Ovary (tissue), 9 donors: ENCODE results near the gene ASCL2. TPM values are rescaled to one million over a fixed set of nuclear protein-coding genes. Genes with fewer than 3 reads are reported as not detected.

Experiments
- DNase-seq, 5 donors: peaks; one replicate each; pipeline ENCODE4 v3.0.0-alpha.2; 2019 to 2020
- H3K27ac ChIP-seq, 2 donors: fragments of 200-600 bp; one replicate each; pipeline versions ENCODE4 v1.5.1 to v1.8.0; 2019 to 2022
- H3K27me3 ChIP-seq: fragments of 200-600 bp; one replicate; pipeline ENCODE4 v1.8.0; 2022
- H3K36me3 ChIP-seq: fragments of 200-600 bp; sonication (generic); one replicate; pipeline ENCODE4 v1.5.1; 2019
- H3K4me1 ChIP-seq: one replicate; pipeline ENCODE4 v1.8.1; 2013; ENCODE audit warnings: mild to moderate bottlenecking, moderate library complexity; ENCODE audit not compliant: insufficient read depth
- H3K4me3 ChIP-seq: fragments of 200-600 bp; sonication (generic); one replicate; pipeline ENCODE4 v1.5.1; 2017
- H3K9me3 ChIP-seq, 2 donors: fragments of 200-600 bp in 1 of 2; sonication (generic) in 1 of 2; one replicate each; pipeline versions ENCODE4 v1.5.1 to v1.8.1; 2013 to 2019; ENCODE audit warnings: mild to moderate bottlenecking in 1 of 2, moderate library complexity in 1 of 2
- EP300 ChIP-seq: sonication (generic); formaldehyde crosslinking; IDR thresholded peaks from one replicate; pipeline ENCODE4 v1.6.1; 2017; ENCODE audit warnings: antibody characterized with exemption
- POLR2A ChIP-seq: fragments of 450-650 bp; IDR thresholded peaks from one replicate; pipeline ENCODE4 v1.6.1; 2017; ENCODE audit warnings: antibody characterized with exemption, mild to moderate bottlenecking, moderate library complexity
- WGBS, 3 donors: extraction: QIAGEN DNeasy Blood & Tissue Kit in 1 of 3; methylation state at CpG; one replicate each; pipeline versions ENCODE4 v1.1.5 to v1.1.7; 2013 to 2017; 5-methylcytosine and 5-hydroxymethylcytosine counted together
- intact Hi-C, 4 donors: fragments of 100-400 bp; cut with DNase I; formaldehyde crosslinking; loops; one replicate each; pipeline versions ENCODE4 v1.11.0 to v1.15.1; 2022 to 2023
- polyA plus RNA-seq, 2 donors: library from polyadenylated mRNA; stranded (reverse); fragments of 200-250 nt in 1 of 2; fragments of 350-450 nt in 1 of 2; fragmentation: Illumina TruSeq in 1 of 2; extraction: RNeasy Lipid Tissue Mini Kit (QIAGEN cat#74804) in 1 of 2; gene quantifications; one replicate each; pipeline ENCODE4 v1.2.3, GENCODE V29; 2013 to 2014
- total RNA-seq, 7 donors: library from RNA; depleted of rRNA in 2 of 7; stranded (reverse); fragments of >200 nt in 2 of 7; fragmentation: NEBNext Ultra II Directional in 3 of 7; extraction: Animal tissue kit (Norgen Biotek cat#: 25700) in 3 of 7; gene quantifications; one replicate each; pipeline versions ENCODE4 v1.1.0 to v1.2.4, GENCODE V29; 2016 to 2023
- TF ChIP-seq, protein P1 (sequence below), 3 donors: fragments of 450-650 bp in 2 of 3; fragments of 200-600 bp in 1 of 3; IDR thresholded peaks; one replicate each; pipeline versions ENCODE4 v1.5.1 to v1.8.0; 2016 to 2022; ENCODE audit warnings: antibody characterized with exemption in 3 of 3, mild to moderate bottlenecking in 1 of 3
- donor health status: DM: no; HTN: no; CAD: no; lungs with moderate emphysema.
- donor health status: DM: no; HTN: no; CAD: no.
- donor health status: Bipolar disorder and iron deficiency.
- donor health status: DM: yes; HTN: yes; CAD: no.
- donor health status: DM: no; HTN: no; CAD: no.
- donor health status: DM: yes; HTN: yes; CAD: no.

The ASCL2 gene
- total and polyA plus RNA-seq, 9 donors = 0.10 to 1.3 (median 0.24) TPM

DNA sequence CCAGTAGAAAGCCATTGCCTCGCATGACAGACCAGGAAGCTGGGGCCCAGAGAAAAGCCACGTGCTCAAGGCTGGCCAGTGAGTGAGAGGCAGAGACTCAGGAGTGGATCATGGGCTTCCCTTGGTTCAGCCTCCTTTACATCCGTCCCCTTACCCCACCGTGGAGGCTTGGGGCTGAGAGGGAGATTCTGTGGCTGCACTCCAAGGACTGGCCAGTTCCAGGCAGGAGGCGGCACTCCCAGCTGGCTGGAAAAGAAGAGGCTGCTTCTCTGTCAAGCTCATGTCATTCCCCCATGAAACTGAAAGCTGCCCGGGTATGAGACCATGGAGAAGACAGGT, 6.6 kb upstream of the ASCL2 start:
- Histone ChIP-seq H3K27me3 (no peaks in the 10 kb centered on the region), H3K36me3 (no peaks in the 10 kb centered on the region), H3K4me3 (no peak overlapping the region), H3K9me3 (no peaks in the 10 kb centered on the region), H3K27ac (no peak overlapping the region), H3K4me1 (peaks cover 5% of the 10 kb centered on the region)
- TF ChIP-seq POLR2A (no peak), EP300 (no peak)
- TF ChIP-seq, protein P1, sequence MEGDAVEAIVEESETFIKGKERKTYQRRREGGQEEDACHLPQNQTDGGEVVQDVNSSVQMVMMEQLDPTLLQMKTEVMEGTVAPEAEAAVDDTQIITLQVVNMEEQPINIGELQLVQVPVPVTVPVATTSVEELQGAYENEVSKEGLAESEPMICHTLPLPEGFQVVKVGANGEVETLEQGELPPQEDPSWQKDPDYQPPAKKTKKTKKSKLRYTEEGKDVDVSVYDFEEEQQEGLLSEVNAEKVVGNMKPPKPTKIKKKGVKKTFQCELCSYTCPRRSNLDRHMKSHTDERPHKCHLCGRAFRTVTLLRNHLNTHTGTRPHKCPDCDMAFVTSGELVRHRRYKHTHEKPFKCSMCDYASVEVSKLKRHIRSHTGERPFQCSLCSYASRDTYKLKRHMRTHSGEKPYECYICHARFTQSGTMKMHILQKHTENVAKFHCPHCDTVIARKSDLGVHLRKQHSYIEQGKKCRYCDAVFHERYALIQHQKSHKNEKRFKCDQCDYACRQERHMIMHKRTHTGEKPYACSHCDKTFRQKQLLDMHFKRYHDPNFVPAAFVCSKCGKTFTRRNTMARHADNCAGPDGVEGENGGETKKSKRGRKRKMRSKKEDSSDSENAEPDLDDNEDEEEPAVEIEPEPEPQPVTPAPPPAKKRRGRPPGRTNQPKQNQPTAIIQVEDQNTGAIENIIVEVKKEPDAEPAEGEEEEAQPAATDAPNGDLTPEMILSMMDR (IDR thresholded peaks at IDR 0.05) = no peak
- DNase-seq = peak in 3 of 5 donors; percentile 13 to 31 (median 18)
- WGBS, 3 donors = 22 to 32% (median 28%) methylated on average over 6 of the region's 6 CpGs
- intact Hi-C loops = no loop called here

- Histone ChIP-seq H3K4me1 (peaks cover 5% of the 10 kb centered on the region), H3K4me3 (no peak overlapping the region), H3K9me3 (no peaks in the 10 kb centered on the region), H3K27ac (no peak overlapping the region), H3K36me3 (no peaks in the 10 kb centered on the region), H3K27me3 (no peaks in the 10 kb centered on the region)
- 88 to 94% (median 90%) methylated on average over 14 of the region's 14 CpGs for WGBS, 3 donors
- intact Hi-C loops = no loop called here
- TF ChIP-seq, protein P1 (IDR thresholded peaks at IDR 0.05) = no peak
- TF ChIP-seq EP300 = no peak
- no peak for TF ChIP-seq POLR2A
- DNase-seq = peak in 2 of 5 donors; percentile 3 to 10
Observed at GRCh38 chr11:2276280-2277007, 6.1 kb upstream of the ASCL2 start.

DNA sequence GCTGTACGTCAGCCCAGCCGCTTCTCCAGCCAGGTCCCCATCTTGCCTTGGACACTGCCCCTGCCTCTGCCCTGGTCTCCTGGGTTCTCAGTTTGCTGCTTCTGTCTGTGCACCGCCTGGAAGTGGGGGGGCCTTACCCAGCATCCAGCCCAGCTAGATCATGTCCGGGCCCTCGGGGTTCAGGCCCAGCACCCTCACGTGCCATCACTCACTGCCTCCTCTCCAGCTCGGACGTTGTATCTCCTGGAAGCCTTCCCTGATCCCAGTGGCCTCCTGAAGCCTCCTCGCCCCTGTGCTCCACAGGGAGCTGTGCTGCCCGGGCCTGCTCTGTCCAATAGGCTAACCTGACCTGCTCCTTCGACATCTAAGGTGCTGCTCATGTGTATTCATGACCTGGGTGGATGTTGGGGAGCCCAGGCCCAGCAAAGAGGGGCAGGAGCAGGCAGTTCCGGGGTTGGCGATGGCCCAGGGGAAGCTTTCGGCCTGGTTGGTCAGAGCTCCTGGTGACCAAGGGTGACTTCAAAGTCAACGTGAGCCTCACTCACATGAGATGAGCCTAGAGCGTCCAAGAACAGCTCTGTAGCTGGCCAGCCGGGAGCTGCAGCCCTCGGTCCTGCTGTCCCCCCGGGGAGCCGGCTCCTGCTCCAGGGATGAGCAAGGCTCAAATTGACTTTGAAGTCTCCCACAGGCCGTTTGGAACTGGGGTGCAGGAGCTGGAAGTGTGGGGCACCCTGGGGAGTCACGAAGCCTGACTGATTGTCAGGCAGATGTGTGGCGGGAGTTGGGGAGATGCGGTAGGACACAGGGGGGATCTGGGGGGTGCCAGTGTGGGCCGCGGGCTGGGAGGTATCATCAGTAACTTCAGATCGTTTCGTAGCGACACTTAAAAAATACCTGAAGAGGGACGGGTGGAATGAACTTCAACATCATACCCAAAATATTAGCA, 5.2 kb upstream of the ASCL2 start:
- 92% methylated on average over 30 of the region's 30 CpGs for WGBS, 3 donors
- peak in 3 of 5 donors; percentile 8 to 24 (median 8) for DNase-seq
- H3K9me3 ChIP-seq = no peaks in the 10 kb centered on the region
- no peaks in the 10 kb centered on the region for H3K36me3 ChIP-seq
- TF ChIP-seq POLR2A (no peak), EP300 (no peak)
- H3K27me3 ChIP-seq = peaks cover 4% of the 10 kb centered on the region
- H3K27ac ChIP-seq = no peak overlapping the region
- H3K4me1 ChIP-seq = peaks cover 9% of the 10 kb centered on the region
- intact Hi-C loops = no loop called here
- H3K4me3 ChIP-seq = no peak overlapping the region

GRCh38 chr11:2273771-2274170, 3.4 kb upstream of the ASCL2 start:
- peak in 1 of 5 donors; percentile 2 for DNase-seq
- WGBS, 3 donors = 78 to 88% (median 78%) methylated on average over 12 of the region's 12 CpGs
- Histone ChIP-seq H3K4me1 (peaks cover 11% of the 10 kb centered on the region), H3K9me3 (no peaks in the 10 kb centered on the region), H3K4me3 (no peak overlapping the region), H3K27me3 (peaks cover 4% of the 10 kb centered on the region), H3K36me3 (no peaks in the 10 kb centered on the region), H3K27ac (no peak overlapping the region)
- TF ChIP-seq, protein P1 (IDR thresholded peaks at IDR 0.05) = no peak
- TF ChIP-seq EP300 (no peak), POLR2A (no peak)
- intact Hi-C loops = no loop called here
